ENCODE data around the gene TPSB2.
"Not testable (repeated sequence)": the region's sequence is repeated elsewhere in the genome, so short reads cannot be mapped to it uniquely, and the experiment has no call there.

The TPSB2 gene

GRCh38 chr16:1271380-1271723 lies 41.4 kb upstream of the TPSB2 start:
- H3K9me3 ChIP-seq (ENCODE audit: control insufficient read depth, insufficient read depth, low read length), result no peaks in the 10 kb centered on the region
- no peaks in the 10 kb centered on the region for H3K79me2 ChIP-seq (ENCODE audit: control insufficient read depth, low read length)
- peaks cover 22% of the 10 kb centered on the region for H3K4me1 ChIP-seq (ENCODE audit: control insufficient read depth, low read length)
- TF ChIP-seq, protein P1, sequence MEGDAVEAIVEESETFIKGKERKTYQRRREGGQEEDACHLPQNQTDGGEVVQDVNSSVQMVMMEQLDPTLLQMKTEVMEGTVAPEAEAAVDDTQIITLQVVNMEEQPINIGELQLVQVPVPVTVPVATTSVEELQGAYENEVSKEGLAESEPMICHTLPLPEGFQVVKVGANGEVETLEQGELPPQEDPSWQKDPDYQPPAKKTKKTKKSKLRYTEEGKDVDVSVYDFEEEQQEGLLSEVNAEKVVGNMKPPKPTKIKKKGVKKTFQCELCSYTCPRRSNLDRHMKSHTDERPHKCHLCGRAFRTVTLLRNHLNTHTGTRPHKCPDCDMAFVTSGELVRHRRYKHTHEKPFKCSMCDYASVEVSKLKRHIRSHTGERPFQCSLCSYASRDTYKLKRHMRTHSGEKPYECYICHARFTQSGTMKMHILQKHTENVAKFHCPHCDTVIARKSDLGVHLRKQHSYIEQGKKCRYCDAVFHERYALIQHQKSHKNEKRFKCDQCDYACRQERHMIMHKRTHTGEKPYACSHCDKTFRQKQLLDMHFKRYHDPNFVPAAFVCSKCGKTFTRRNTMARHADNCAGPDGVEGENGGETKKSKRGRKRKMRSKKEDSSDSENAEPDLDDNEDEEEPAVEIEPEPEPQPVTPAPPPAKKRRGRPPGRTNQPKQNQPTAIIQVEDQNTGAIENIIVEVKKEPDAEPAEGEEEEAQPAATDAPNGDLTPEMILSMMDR (IDR thresholded peaks at IDR 0.05; ENCODE audit: low read depth, low read length, poor library complexity, severe bottlenecking), result no peak
- TF ChIP-seq EZH2phosphoT487 (IDR thresholded peaks at IDR 0.05; ENCODE audit: borderline replicate concordance, low read length), result no peak
- peaks cover 5% of the 10 kb centered on the region for H3F3A ChIP-seq (ENCODE audit: control insufficient read depth, insufficient read depth)
- H3K9me2 ChIP-seq (replicated peaks; ENCODE audit: control insufficient read depth, low read length), result no peaks in the 10 kb centered on the region
- H4K20me1 ChIP-seq (ENCODE audit: control insufficient read depth, insufficient read depth, low read depth, low read length), result peaks cover 6% of the 10 kb centered on the region; the same call in 1 of the 2 replicates
- H3K27me3 ChIP-seq (ENCODE audit: control insufficient read depth, low read length), result no peaks in the 10 kb centered on the region
- H3K27ac ChIP-seq (ENCODE audit: low read depth, low read length), result no peak overlapping the region
- H3K36me3 ChIP-seq (ENCODE audit: control insufficient read depth, low read length), result no peaks in the 10 kb centered on the region
- H3K4me3 ChIP-seq (ENCODE audit: low read length), result peak overlapping the region; percentile 31
- H3K4me2 ChIP-seq (ENCODE audit: low read length), result peak overlapping the region; percentile 95

DNA sequence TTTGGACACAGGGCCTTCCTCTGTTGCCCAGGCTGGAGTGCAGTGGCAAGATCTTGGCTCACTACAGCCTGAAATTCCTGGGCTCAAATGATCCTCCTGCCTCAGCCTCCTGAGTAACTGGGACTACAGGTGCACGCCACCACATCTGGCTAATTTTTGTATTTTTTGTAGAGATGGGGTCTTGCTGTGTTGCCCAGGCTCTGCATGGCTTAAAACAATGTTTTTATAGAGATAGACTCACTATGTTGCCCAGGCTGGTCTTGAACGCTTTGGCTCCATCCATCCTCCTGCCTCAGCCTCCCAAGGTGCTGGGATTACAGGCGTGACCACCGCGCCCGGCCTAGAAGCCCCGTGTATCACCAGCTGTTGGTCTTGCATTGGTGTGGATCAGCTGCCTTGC lies 39.4 kb upstream of the TPSB2 start:
- not testable (repeated sequence) for H3K27ac ChIP-seq (ENCODE audit: low read depth, low read length); H3K9me2 ChIP-seq (replicated peaks; ENCODE audit: control insufficient read depth, low read length); H3F3A ChIP-seq (ENCODE audit: control insufficient read depth, insufficient read depth); H3K79me2 ChIP-seq (ENCODE audit: control insufficient read depth, low read length); H3K4me2 ChIP-seq (ENCODE audit: low read length); H3K4me3 ChIP-seq (ENCODE audit: low read length); H3K27me3 ChIP-seq (ENCODE audit: control insufficient read depth, low read length); H3K36me3 ChIP-seq (ENCODE audit: control insufficient read depth, low read length); H4K20me1 ChIP-seq (ENCODE audit: control insufficient read depth, insufficient read depth, low read depth, low read length); H3K9me3 ChIP-seq (ENCODE audit: control insufficient read depth, insufficient read depth, low read length)
- H3K4me1 ChIP-seq (ENCODE audit: control insufficient read depth, low read length), result peaks cover 22% of the 10 kb centered on the region

DNA sequence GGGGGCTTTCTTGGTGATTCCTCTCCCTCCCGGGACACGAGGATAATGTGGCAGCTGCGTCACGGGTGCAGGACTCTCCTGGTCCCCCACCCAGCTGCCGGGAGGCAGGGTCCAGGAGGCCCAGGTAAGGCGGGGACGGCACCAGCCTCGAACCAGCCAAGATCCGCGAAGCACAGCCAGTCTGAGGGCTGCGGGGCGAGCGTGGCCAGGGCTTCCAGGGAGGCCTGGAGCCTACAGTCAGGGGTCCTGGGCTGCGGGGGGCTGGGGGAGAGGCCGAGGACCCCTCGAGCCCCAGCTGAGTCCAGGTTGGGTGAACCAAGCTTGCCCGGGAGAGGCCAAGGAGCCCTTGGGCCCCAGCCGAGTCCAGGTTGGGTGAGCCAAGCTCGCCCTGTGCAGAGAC lies 35.8 kb upstream of the TPSB2 start:
- H3K4me1 ChIP-seq (ENCODE audit: control insufficient read depth, low read length), result peaks cover under 1% of the 10 kb centered on the region
- peaks cover 5% of the 10 kb centered on the region; the same call in 1 of the 2 replicates for H3K27me3 ChIP-seq (ENCODE audit: control insufficient read depth, low read length)
- no peak for TF ChIP-seq EZH2phosphoT487 (IDR thresholded peaks at IDR 0.05; ENCODE audit: borderline replicate concordance, low read length)
- TF ChIP-seq, protein P1 (IDR thresholded peaks at IDR 0.05; ENCODE audit: low read depth, low read length, poor library complexity, severe bottlenecking), result no peak
- no peaks in the 10 kb centered on the region for H3K36me3 ChIP-seq (ENCODE audit: control insufficient read depth, low read length)
- no peaks in the 10 kb centered on the region for H3K9me2 ChIP-seq (replicated peaks; ENCODE audit: control insufficient read depth, low read length)
- H3K4me3 ChIP-seq (ENCODE audit: low read length), result no peak overlapping the region
- H3K79me2 ChIP-seq (ENCODE audit: control insufficient read depth, low read length), result no peaks in the 10 kb centered on the region
- H3K9me3 ChIP-seq (ENCODE audit: control insufficient read depth, insufficient read depth, low read length), result peaks cover 6% of the 10 kb centered on the region; the same call in 1 of the 2 replicates
- H3F3A ChIP-seq (ENCODE audit: control insufficient read depth, insufficient read depth), result peaks cover 4% of the 10 kb centered on the region
- no peaks in the 10 kb centered on the region for H4K20me1 ChIP-seq (ENCODE audit: control insufficient read depth, insufficient read depth, low read depth, low read length)
- no peak overlapping the region for H3K4me2 ChIP-seq (ENCODE audit: low read length)
- no peak overlapping the region for H3K27ac ChIP-seq (ENCODE audit: low read depth, low read length)

DNA sequence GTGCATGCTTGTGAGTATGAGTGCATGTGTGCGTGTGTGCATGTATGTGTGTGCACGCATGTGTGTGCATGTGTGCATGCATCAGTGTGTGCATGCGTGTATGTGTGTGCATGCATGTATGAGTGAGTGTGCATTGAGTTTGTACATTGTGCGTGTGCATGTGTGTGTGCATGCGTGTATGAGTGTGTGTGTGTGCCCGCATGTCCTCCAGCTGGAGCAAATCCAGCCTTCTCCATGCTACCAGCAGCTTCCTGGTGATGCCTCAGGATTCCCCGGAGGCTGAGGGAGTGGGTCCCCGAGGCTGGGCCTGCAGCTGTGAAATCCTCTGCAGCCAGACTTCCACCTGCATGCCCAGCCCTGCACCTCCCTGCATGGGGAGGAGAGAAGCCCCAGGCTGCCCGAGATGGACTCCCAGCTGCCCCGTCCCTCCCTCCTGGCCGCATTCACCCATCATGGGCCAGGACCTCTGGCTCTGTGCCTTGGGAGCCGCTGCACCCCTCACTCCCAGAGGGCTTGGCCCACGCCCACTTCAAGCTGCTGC lies 35.2 kb upstream of the TPSB2 start:
- no peak overlapping the region for H3K27ac ChIP-seq (ENCODE audit: low read depth, low read length)
- H4K20me1 ChIP-seq (ENCODE audit: control insufficient read depth, insufficient read depth, low read depth, low read length), result no peaks in the 10 kb centered on the region
- no peak overlapping the region for H3K4me2 ChIP-seq (ENCODE audit: low read length)
- H3F3A ChIP-seq (ENCODE audit: control insufficient read depth, insufficient read depth), result no peaks in the 10 kb centered on the region
- no peaks in the 10 kb centered on the region for H3K36me3 ChIP-seq (ENCODE audit: control insufficient read depth, low read length)
- no peaks in the 10 kb centered on the region for H3K79me2 ChIP-seq (ENCODE audit: control insufficient read depth, low read length)
- H3K9me3 ChIP-seq (ENCODE audit: control insufficient read depth, insufficient read depth, low read length), result peaks cover 6% of the 10 kb centered on the region; the same call in 1 of the 2 replicates
- no peaks in the 10 kb centered on the region for H3K4me1 ChIP-seq (ENCODE audit: control insufficient read depth, low read length)
- TF ChIP-seq, protein P1 (IDR thresholded peaks at IDR 0.05; ENCODE audit: low read depth, low read length, poor library complexity, severe bottlenecking), result no peak
- peaks cover 5% of the 10 kb centered on the region; the same call in 1 of the 2 replicates for H3K27me3 ChIP-seq (ENCODE audit: control insufficient read depth, low read length)
- H3K4me3 ChIP-seq (ENCODE audit: low read length), result no peak overlapping the region
- H3K9me2 ChIP-seq (replicated peaks; ENCODE audit: control insufficient read depth, low read length), result no peaks in the 10 kb centered on the region

Data from DOHH2 (cell line).